Muscle of leg (tissue), 16 donors: ENCODE measurements around the gene SCO2. TPM values are rescaled to one million over a fixed set of nuclear protein-coding genes. Genes with fewer than 3 reads are reported as not detected.

Experiments
- DNase-seq: peaks from one replicate; pipeline ENCODE4 v3.0.0; 2013
- H3K27ac ChIP-seq: one replicate; pipeline ENCODE4 v1.5.1; 2013; ENCODE audit warnings: mild to moderate bottlenecking, low read length, control low read depth
- H3K27me3 ChIP-seq: one replicate; pipeline ENCODE4 v1.6.1; 2013; ENCODE audit warnings: low read length; ENCODE audit not compliant: control insufficient read depth, insufficient read depth
- H3K36me3 ChIP-seq: one replicate; pipeline ENCODE4 v1.6.1; 2013; ENCODE audit warnings: low read length; ENCODE audit not compliant: control insufficient read depth, insufficient read depth
- H3K4me1 ChIP-seq: one replicate; pipeline ENCODE4 v1.6.1; 2013; ENCODE audit warnings: low read length; ENCODE audit not compliant: control insufficient read depth, insufficient read depth
- H3K4me3 ChIP-seq: one replicate; pipeline ENCODE4 v1.5.1; 2013; ENCODE audit warnings: low read length, control low read depth
- H3K9me3 ChIP-seq: replicated peaks from 2 replicates; pipeline ENCODE4 v1.6.1; 2013; ENCODE audit warnings: low read depth, low read length; ENCODE audit not compliant: control insufficient read depth
- WGBS: methylation state at CpG from one replicate; pipeline ENCODE4 v1.1.5; 2013; ENCODE audit warnings: missing lambda C conversion rate; ENCODE audit not compliant: insufficient coverage; 5-methylcytosine and 5-hydroxymethylcytosine counted together
- long read RNA-seq, 11 donors: transcript quantifications; one replicate each; lab custom pipeline, GENCODE V29; 2026
- polyA plus RNA-seq, 8 donors: library from polyadenylated mRNA; unstranded; fragments of 120-200 nt; gene quantifications; one replicate each; pipeline versions ENCODE4 v1.2.1 to v1.2.3, GENCODE V29; 2013; ENCODE audit warnings: inconsistent platforms in 1 of 8, low replicate concordance in 1 of 8; ENCODE audit not compliant: insufficient read length in 8 of 8, insufficient read depth in 1 of 8
- total RNA-seq: library from RNA; stranded (reverse); fragments of 120-200 nt; gene quantifications from one replicate; pipeline ENCODE4 v1.2.4, GENCODE V29; 2013

Gene SCO2, protein sequence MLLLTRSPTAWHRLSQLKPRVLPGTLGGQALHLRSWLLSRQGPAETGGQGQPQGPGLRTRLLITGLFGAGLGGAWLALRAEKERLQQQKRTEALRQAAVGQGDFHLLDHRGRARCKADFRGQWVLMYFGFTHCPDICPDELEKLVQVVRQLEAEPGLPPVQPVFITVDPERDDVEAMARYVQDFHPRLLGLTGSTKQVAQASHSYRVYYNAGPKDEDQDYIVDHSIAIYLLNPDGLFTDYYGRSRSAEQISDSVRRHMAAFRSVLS
- 0.40 TPM for total RNA-seq
- 1 to 10 TPM in 6 of 8 donors, under 1 TPM in 2; 0.71 to 7.0 (median 3.3) TPM for polyA plus RNA-seq
- long read RNA-seq, donor 1 = 0 reads
- long read RNA-seq, donor 2 = 0 reads
- long read RNA-seq, donor 3 = 0 reads
- long read RNA-seq, donor 4 = 0 reads
- long read RNA-seq, donor 5, partial matches to known transcripts = 11 of 17 reads
- long read RNA-seq, donor 5, other reads (novel, unspliced or antisense) = 5 of 17 reads
- long read RNA-seq, donor 6 = 0 reads
- long read RNA-seq, donor 7 = 0 reads
- long read RNA-seq, donor 8 = 0 reads
- long read RNA-seq, donor 9, partial matches to known transcripts = 6 of 6 reads
- long read RNA-seq, donor 9, other reads (novel, unspliced or antisense) = 0 of 6 reads
- long read RNA-seq, donor 10 = 0 reads
- long read RNA-seq, donor 11, partial matches to known transcripts = 0 of 1 reads
- long read RNA-seq, donor 11, other reads (novel, unspliced or antisense) = 0 of 1 reads

DNA sequence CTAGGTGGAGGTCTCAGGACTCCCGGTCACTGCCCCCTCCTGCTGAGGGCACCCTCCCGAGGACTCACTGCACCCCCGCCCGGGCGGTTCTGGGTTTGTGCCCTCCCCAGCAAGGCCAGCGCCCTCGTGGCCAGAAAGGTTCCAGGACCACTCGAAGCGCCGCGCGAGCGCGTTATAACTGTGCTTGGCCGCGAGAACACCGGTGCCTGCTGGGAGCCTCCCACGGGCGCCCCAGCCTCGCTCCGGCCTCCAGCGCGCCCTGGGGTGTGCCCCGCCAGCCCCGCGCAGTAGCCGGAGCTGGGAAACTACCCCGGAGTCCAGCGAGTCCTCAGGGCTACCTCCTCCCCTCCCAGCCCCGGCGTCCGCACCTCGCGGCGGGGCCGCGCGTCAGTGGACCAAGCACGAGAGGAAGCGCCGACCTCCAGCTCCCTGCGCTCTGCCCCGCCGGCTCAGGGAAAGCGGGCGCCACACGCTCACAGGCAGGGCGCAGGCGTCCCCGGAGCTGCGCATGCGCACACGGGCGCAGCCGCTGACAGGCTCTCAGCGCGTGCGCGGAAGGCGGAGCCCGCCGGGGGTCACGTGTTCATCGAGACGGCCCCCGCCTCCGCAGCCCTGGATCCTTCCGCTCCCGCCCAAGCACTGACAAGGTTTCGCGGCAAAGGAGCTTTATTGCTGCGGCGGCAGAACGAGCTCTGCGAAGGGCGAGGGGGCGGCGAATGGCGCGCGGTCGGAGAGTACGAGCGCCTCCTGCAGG is at the start of gene SCO2:
Gene SCO2 (minus strand): TSS at position 495 of the 754 bp plus-strand sequence. CDS start 1,187 bp downstream, outside the sequence.
- peak within 1 kb of the TSS; percentile 71 for H3K27ac ChIP-seq

DNA sequence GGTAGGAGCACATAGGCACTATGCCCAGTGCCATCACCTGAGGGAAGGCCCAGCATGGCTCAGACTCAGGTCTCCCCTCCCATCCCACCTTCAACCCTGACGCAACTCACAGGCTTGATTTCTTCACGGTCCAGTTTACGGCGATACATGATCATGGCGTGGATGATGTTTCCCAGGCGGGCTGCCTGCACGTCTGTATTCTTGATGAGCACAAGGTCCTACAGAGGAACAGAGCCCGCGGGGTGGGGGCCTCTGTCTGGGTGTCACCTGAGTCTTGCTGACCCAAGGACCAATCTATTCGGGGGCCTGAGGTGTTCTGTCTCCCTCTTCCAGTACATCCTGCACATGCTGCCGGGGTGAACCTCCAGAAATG is 49.0 kb upstream of the SCO2 start:
- H3K4me3 ChIP-seq = no peak overlapping the region
- H3K4me1 ChIP-seq = peaks cover 24% of the 10 kb centered on the region
- no peak overlapping the region for H3K27ac ChIP-seq
- H3K9me3 ChIP-seq = no peaks in the 10 kb centered on the region
- DNase-seq = no peak
- H3K27me3 ChIP-seq = peaks cover 19% of the 10 kb centered on the region
- 79% methylated on average over 10 of the region's 11 CpGs for WGBS
- H3K36me3 ChIP-seq = peaks cover 30% of the 10 kb centered on the region

More for the DNA sequence above, at the start of gene SCO2:
- DNase-seq = peak; percentile 99
- Histone ChIP-seq H3K9me3 (no peaks in the 10 kb centered on the region), H3K4me1 (peaks cover 28% of the 10 kb centered on the region), H3K36me3 (peaks cover 37% of the 10 kb centered on the region), H3K4me3 (peak within 1 kb of the TSS; percentile 75), H3K27me3 (peaks cover 20% of the 10 kb centered on the region)
- WGBS = under 1% methylated on average over 81 of the region's 84 CpGs

DNA sequence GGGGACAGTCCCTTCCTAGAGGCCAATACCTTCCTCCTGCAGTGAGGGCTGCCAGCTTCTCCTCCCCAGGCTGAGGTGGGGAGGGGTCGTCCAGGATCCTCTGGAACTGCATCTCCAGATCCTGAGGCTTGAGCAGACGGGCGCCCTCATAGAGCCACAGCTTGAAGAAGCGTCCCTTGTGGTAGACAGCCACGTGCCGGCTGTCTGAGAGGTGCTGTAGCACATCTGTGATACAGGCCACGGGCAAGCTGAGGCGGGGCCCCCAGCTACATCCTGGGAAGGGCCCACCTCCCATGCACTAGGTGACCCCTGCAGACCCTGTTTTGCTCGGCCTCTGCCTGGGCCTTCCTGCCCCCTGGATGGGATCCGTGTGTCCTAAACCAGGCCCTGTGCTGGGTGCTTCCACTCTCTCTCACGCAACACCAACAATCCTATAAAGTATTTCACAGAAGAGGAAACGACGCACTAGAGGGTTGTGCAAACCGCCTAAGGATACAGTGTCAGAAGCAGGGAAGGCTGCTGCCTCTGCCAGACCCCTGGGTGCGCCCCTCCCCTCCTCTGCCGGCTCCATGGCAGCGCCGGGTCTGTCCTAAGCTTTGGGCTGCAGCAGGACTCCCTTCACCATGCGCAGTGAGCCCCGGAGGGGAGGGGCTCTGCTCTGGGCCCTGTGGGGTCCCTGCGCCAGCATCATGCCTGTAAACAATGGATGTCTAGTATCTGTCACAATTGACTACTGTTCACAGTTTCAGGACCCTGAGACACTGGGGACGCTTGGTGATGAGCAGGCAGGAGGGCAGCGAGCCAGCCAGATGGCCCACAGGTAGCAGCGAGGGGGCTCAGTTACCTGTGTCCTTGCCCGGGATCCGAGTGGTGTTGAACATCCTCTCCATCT is 48.3 kb upstream of the SCO2 start:
- no peak for DNase-seq
- no peak overlapping the region for H3K4me3 ChIP-seq
- H3K36me3 ChIP-seq = peaks cover 28% of the 10 kb centered on the region
- 81% methylated on average over 16 of the region's 26 CpGs for WGBS
- peaks cover 18% of the 10 kb centered on the region for H3K4me1 ChIP-seq
- H3K27me3 ChIP-seq = peaks cover 17% of the 10 kb centered on the region
- H3K27ac ChIP-seq = no peak overlapping the region
- no peaks in the 10 kb centered on the region for H3K9me3 ChIP-seq

DNA sequence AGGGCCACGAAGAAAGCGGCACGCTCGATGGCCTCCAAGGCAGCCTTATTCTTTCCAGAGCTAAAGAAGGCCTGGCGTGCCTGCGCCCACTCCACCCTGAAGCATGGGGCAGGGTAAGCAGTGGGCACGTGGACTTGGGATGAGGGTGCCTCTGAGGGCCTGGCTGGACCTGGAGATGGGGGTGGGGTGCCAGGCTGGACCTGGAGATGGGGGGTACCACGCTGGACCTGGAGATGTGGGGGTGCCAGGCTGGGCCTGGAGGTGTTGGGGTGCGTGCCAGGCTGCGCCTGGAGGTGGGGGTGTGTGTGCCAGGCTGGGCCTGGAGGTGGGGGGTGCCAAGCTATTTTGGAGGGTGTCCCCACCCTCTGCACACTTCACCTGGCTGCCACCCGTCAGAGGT is 47.6 kb upstream of the SCO2 start:
- no peak overlapping the region for H3K27ac ChIP-seq
- peaks cover 11% of the 10 kb centered on the region for H3K27me3 ChIP-seq
- WGBS = 90% methylated on average over 9 of the region's 11 CpGs
- H3K4me1 ChIP-seq = peaks cover 10% of the 10 kb centered on the region
- no peaks in the 10 kb centered on the region for H3K9me3 ChIP-seq
- H3K4me3 ChIP-seq = no peak overlapping the region
- H3K36me3 ChIP-seq = peaks cover 32% of the 10 kb centered on the region
- DNase-seq = no peak

DNA sequence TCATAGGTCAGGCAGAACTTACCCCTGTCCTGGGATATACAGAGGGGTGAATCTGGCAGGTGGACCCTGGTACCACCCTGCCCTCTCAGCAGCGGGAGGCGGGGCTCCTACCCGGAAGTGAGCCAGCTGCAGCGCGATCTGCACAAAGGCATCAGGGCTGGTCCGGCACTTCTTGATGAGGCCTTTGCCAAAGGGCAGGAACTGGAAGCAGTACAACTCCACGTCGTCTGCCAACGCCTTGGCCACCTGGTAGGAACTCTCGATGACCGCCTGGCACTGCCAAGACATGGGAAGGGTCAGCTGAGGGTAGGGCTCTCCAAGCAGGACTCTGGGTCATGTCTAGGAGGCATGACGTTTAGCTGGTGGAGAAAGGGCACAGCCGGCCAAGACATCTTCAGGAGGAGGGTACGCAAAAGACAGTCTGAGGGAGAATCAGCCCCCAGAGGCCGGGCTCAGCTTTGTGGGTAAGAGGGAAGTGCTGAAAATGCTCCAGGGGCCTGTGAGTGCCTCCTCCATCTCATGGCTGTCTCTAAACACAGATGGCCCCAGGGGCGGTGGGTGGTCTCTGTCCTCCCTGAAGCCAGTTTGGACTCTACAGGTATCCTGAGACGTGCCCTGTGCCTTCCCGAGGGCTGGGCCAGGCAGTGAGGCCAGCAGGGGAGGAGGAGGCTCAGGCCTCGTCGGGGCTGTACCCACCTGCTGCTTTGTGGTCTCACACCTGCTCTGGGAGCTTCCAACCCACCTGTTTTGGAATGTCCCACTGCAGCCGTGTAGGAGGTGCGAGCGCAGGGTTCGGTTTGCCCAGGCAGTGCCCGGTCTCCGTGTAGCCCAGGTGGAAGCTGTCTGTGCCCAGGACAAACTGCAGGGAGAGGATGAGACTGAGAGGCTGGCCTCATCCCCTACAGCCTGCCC is 46.1 kb upstream of the SCO2 start:
- no peaks in the 10 kb centered on the region for H3K4me1 ChIP-seq
- 85% methylated on average over 25 of the region's 26 CpGs for WGBS
- no peak overlapping the region for H3K4me3 ChIP-seq
- H3K9me3 ChIP-seq = no peaks in the 10 kb centered on the region
- DNase-seq = no peak
- peaks cover 3% of the 10 kb centered on the region for H3K27me3 ChIP-seq
- no peak overlapping the region for H3K27ac ChIP-seq
- peaks cover 32% of the 10 kb centered on the region for H3K36me3 ChIP-seq

DNA sequence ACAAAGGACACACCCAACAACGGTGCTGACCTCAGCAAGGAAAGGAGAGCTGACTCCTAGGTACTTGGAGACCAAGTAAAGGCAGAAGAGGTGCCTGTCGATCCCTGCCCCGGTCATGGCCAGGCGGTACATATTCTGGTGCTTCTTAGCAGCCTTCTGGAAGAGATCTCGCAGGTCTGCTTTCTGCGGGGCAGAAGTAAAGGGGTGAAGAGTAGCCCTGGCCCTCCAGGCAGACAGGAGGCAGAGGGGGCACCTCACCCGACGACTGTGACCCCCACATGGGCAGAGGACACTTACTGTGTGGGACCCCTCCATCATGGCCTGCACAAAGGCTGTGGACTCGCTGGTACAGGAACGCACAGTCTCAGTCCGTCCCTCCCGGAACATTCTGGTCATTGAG is 45.5 kb upstream of the SCO2 start:
- WGBS = 86% methylated on average over 11 of the region's 12 CpGs
- Histone ChIP-seq H3K27ac (no peak overlapping the region), H3K4me3 (no peak overlapping the region), H3K27me3 (no peaks in the 10 kb centered on the region), H3K9me3 (no peaks in the 10 kb centered on the region), H3K4me1 (no peaks in the 10 kb centered on the region), H3K36me3 (peaks cover 32% of the 10 kb centered on the region)
- no peak for DNase-seq

DNA sequence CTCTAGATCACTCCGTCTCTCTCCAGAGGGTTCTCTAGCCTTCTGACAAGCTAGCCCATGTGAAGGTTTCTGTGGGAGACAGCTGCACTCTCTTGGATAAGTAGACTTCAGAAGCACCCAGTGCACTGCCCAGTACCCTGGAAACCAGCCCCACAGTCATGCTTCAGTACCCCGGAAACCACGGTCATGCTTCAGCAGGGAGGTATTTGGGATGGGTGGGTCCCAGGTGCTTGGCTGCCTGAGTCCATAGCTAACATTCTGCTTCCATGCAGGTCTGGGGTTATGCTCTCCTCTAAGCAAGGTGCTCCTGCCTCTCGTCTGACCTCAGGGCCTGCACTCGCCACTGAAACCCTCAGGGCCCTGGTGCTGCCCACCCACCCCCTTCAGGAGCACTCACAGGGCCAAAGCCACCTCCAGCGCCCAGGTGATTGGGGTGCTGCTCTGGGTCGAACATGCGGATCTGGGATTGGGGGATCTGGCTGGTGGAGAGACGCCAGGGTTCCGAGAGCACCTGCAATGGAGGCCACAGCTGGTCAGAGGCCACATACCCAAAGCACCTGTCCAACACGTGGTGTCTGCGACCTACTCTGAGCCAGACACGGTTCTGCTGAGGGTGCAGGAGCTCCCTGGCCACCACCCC is 44.6 kb upstream of the SCO2 start:
- WGBS = 81% methylated on average over 11 of the region's 13 CpGs
- no peak overlapping the region for H3K27ac ChIP-seq

DNA sequence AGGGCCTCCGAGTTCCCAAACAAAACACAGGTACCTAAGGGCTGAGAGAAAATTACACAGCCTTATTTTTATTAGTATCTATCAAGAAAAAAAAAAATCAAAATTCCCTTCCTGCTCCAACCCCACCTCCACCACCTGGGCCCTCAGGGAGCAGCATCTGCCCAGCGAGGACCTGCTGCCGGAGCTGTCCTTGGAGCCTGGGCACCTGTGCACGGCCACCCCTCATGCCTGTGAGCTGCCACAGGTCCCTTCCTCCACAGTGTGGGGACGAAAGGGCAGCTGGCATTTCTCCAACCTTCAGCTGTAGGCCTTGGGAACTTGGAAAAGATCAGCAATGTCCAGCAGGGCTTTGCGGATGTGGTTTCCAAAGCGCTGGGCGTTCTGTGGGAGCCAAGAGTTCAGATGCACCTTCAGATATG is 43.7 kb upstream of the SCO2 start:
- no peak for DNase-seq
- Histone ChIP-seq H3K4me1 (no peaks in the 10 kb centered on the region), H3K27me3 (peaks cover 2% of the 10 kb centered on the region), H3K27ac (no peak overlapping the region), H3K36me3 (peaks cover 29% of the 10 kb centered on the region), H3K9me3 (no peaks in the 10 kb centered on the region), H3K4me3 (no peak overlapping the region)
- 84% methylated on average over 6 of the region's 8 CpGs for WGBS

More for the DNA sequence above, 44.6 kb upstream of the SCO2 start:
- no peaks in the 10 kb centered on the region for H3K9me3 ChIP-seq
- H3K4me1 ChIP-seq = no peaks in the 10 kb centered on the region
- H3K4me3 ChIP-seq = no peak overlapping the region
- H3K27me3 ChIP-seq = peaks cover 2% of the 10 kb centered on the region
- DNase-seq = no peak
- H3K36me3 ChIP-seq = peaks cover 32% of the 10 kb centered on the region
